Osteocyte (in vitro differentiated cells): ENCODE data around the gene XXYLT1. TPM values are rescaled to one million over a fixed set of nuclear protein-coding genes. Genes with fewer than 3 reads are reported as not detected.

Source experiments
- DNase-seq: peaks from one replicate; pipeline ENCODE4 v3.0.0; 2021; ENCODE audit warnings: mixed read lengths; ENCODE audit not compliant: unreplicated experiment; ENCODE audit errors: extremely low spot score
- H3K27ac Mint-ChIP-seq: one replicate; pipeline ENCODE4 v1.8.0; 2021; ENCODE audit warnings: mild to moderate bottlenecking, mixed read lengths; ENCODE audit not compliant: unreplicated experiment
- H3K27me3 Mint-ChIP-seq: one replicate; pipeline ENCODE4 v1.8.0; 2021; ENCODE audit warnings: mixed read lengths; ENCODE audit not compliant: unreplicated experiment
- H3K36me3 Mint-ChIP-seq: one replicate; pipeline ENCODE4 v1.8.0; 2021; ENCODE audit warnings: mixed read lengths; ENCODE audit not compliant: unreplicated experiment
- H3K4me1 Mint-ChIP-seq: one replicate; pipeline ENCODE4 v1.8.0; 2021; ENCODE audit warnings: mixed read lengths; ENCODE audit not compliant: unreplicated experiment
- H3K4me3 Mint-ChIP-seq: one replicate; pipeline ENCODE4 v1.8.0; 2021; ENCODE audit warnings: mild to moderate bottlenecking, moderate library complexity, mixed read lengths; ENCODE audit not compliant: unreplicated experiment
- H3K9me3 Mint-ChIP-seq: one replicate; pipeline ENCODE4 v1.8.0; 2021; ENCODE audit warnings: mixed read lengths; ENCODE audit not compliant: unreplicated experiment
- CTCF ChIP-seq: fragments of 200-600 bp; sonication (generic); IDR thresholded peaks from 2 replicates; pipeline ENCODE4 v1.5.0; 2021; ENCODE audit warnings: antibody characterized with exemption, mild to moderate bottlenecking, moderate library complexity
- total RNA-seq: library from RNA; stranded (reverse); gene quantifications from 2 replicates; pipeline ENCODE4 v1.2.1, GENCODE V29; 2021

The XXYLT1 gene
- total RNA-seq, 1 donor from 2014 or later: 35.8 TPM

GRCh38 chr3:195209083-195209846 is 61.7 kb downstream of the XXYLT1 start:
- peak overlapping the region; percentile 64 for H3K4me3 Mint-ChIP-seq
- H3K9me3 Mint-ChIP-seq: no peaks in the 10 kb centered on the region
- no peak for DNase-seq
- peaks cover 72% of the 10 kb centered on the region for H3K4me1 Mint-ChIP-seq
- peak overlapping the region; percentile 97 for H3K27ac Mint-ChIP-seq
- TF ChIP-seq CTCF: no peak
- H3K36me3 Mint-ChIP-seq: no peaks in the 10 kb centered on the region
- H3K27me3 Mint-ChIP-seq: no peaks in the 10 kb centered on the region

- Mint-ChIP-seq H3K27me3 (no peaks in the 10 kb centered on the region), H3K36me3 (no peaks in the 10 kb centered on the region), H3K9me3 (no peaks in the 10 kb centered on the region), H3K27ac (peak overlapping the region; percentile 97), H3K4me3 (peak overlapping the region; percentile 53), H3K4me1 (peaks cover 75% of the 10 kb centered on the region)
- no peak for DNase-seq
- TF ChIP-seq CTCF: no peak
Observed at GRCh38 chr3:195208631-195209030, 62.3 kb downstream of the XXYLT1 start.

GRCh38 chr3:195208183-195208582 is 62.8 kb downstream of the XXYLT1 start:
- Mint-ChIP-seq H3K9me3 (no peaks in the 10 kb centered on the region), H3K36me3 (no peaks in the 10 kb centered on the region), H3K27ac (peak overlapping the region; percentile 97), H3K4me3 (peak overlapping the region; percentile 53), H3K4me1 (peaks cover 79% of the 10 kb centered on the region), H3K27me3 (no peaks in the 10 kb centered on the region)
- DNase-seq: no peak
- TF ChIP-seq CTCF: no peak

GRCh38 chr3:195207731-195208130 is 63.2 kb downstream of the XXYLT1 start:
- Mint-ChIP-seq H3K9me3 (no peaks in the 10 kb centered on the region), H3K27ac (peak overlapping the region; percentile 97), H3K4me1 (peaks cover 82% of the 10 kb centered on the region), H3K36me3 (no peaks in the 10 kb centered on the region), H3K4me3 (no peak overlapping the region), H3K27me3 (no peaks in the 10 kb centered on the region)
- no peak for DNase-seq
- TF ChIP-seq CTCF: no peak

- H3K27ac Mint-ChIP-seq: peak overlapping the region; percentile 97
- no peaks in the 10 kb centered on the region for H3K27me3 Mint-ChIP-seq
- no peak for DNase-seq
- H3K4me3 Mint-ChIP-seq: no peak overlapping the region
- TF ChIP-seq CTCF: no peak
- H3K36me3 Mint-ChIP-seq: no peaks in the 10 kb centered on the region
- H3K4me1 Mint-ChIP-seq: peaks cover 84% of the 10 kb centered on the region
- no peaks in the 10 kb centered on the region for H3K9me3 Mint-ChIP-seq
Observed at GRCh38 chr3:195207056-195207455, 63.9 kb downstream of the XXYLT1 start.
